Neural progenitor cell (in vitro differentiated cells): Measurements from ENCODE around the gene WSCD1. TPM values are rescaled to one million over a fixed set of nuclear protein-coding genes. Genes with fewer than 3 reads are reported as not detected.

Source experiments
- DNase-seq: peaks from one replicate; pipeline ENCODE4 v3.0.0-alpha.2; 2016; ENCODE audit warnings: low spot score
- H2AFZ ChIP-seq: fragments of 200-600 bp; sonication (generic); replicated peaks from 2 replicates; pipeline ENCODE4 v1.6.1; 2016; ENCODE audit warnings: antibody characterized with exemption
- H3F3A ChIP-seq: fragments of 200-600 bp; sonication (generic); 2 replicates; pipeline ENCODE4 v1.6.1; 2016; ENCODE audit warnings: antibody characterized with exemption, low read depth
- H3K27ac ChIP-seq: fragments of 200-600 bp; sonication (generic); 2 replicates; pipeline ENCODE4 v1.5.1; 2016; ENCODE audit warnings: mild to moderate bottlenecking
- H3K27me3 ChIP-seq: fragments of 200-600 bp; sonication (generic); 2 replicates; pipeline ENCODE4 v1.6.1; 2016; ENCODE audit warnings: mild to moderate bottlenecking, moderate library complexity
- H3K36me3 ChIP-seq: fragments of 200-600 bp; sonication (generic); 2 replicates; pipeline ENCODE4 v1.5.1; 2016
- H3K4me1 ChIP-seq: fragments of 200-600 bp; sonication (generic); 2 replicates; pipeline ENCODE4 v1.6.1; 2016; ENCODE audit warnings: mixed run types
- H3K4me2 ChIP-seq: fragments of 200-600 bp; sonication (generic); 2 replicates; pipeline ENCODE4 v1.6.1; 2016
- H3K4me3 ChIP-seq: fragments of 200-600 bp; sonication (generic); 2 replicates; pipeline ENCODE4 v1.5.1; 2016
- H3K79me2 ChIP-seq: fragments of 200-600 bp; sonication (generic); 2 replicates; pipeline ENCODE4 v1.6.1; 2016; ENCODE audit warnings: low read depth
- H3K9ac ChIP-seq: fragments of 200-600 bp; sonication (generic); 2 replicates; pipeline ENCODE4 v1.6.1; 2016
- H3K9me3 ChIP-seq: fragments of 200-600 bp; sonication (generic); 2 replicates; pipeline ENCODE4 v1.5.1; 2016; ENCODE audit warnings: low read depth
- H4K20me1 ChIP-seq: fragments of 200-600 bp; sonication (generic); 2 replicates; pipeline ENCODE4 v1.6.1; 2016; ENCODE audit warnings: low read depth
- H3K27ac Mint-ChIP-seq: 3 replicates; pipeline ENCODE4 v1.8.0; 2021; ENCODE audit warnings: mixed read lengths
- H3K27me3 Mint-ChIP-seq: 2 replicates; pipeline ENCODE4 v1.8.0; 2022; ENCODE audit warnings: low read depth, mild to moderate bottlenecking, inconsistent platforms, moderate library complexity, mixed read lengths; ENCODE audit not compliant: insufficient read depth
- H3K36me3 Mint-ChIP-seq: 3 replicates; pipeline ENCODE4 v1.8.0; 2021; ENCODE audit warnings: mixed read lengths
- H3K4me1 Mint-ChIP-seq: 3 replicates; pipeline ENCODE4 v1.8.0; 2021; ENCODE audit warnings: mixed read lengths
- H3K4me3 Mint-ChIP-seq: 3 replicates; pipeline ENCODE4 v1.8.0; 2021; ENCODE audit warnings: mild to moderate bottlenecking, moderate library complexity, mixed read lengths
- H3K9me3 Mint-ChIP-seq: 3 replicates; pipeline ENCODE4 v1.8.0; 2020; ENCODE audit warnings: mixed read lengths
- EZH2 ChIP-seq: fragments of 200-600 bp; sonication (generic); IDR thresholded peaks from 2 replicates; pipeline ENCODE4 v1.6.1; 2017; ENCODE audit warnings: antibody characterized with exemption, mild to moderate bottlenecking, moderate library complexity
- EZH2phosphoT487 ChIP-seq: fragments of 200-600 bp; sonication (generic); IDR thresholded peaks from 2 replicates; pipeline ENCODE4 v1.6.1; 2017; ENCODE audit warnings: antibody characterized with exemption
- total RNA-seq: library from RNA; depleted of rRNA; stranded (reverse); fragments of >200 nt; gene quantifications from 2 replicates; pipeline ENCODE4 v1.2.3, GENCODE V29; 2015; ENCODE audit warnings: low replicate concordance
- TF ChIP-seq, protein P1 (sequence below): fragments of 200-600 bp; sonication (generic); IDR thresholded peaks from 2 replicates; pipeline ENCODE4 v1.5.1; 2017; ENCODE audit warnings: antibody characterized with exemption, mild to moderate bottlenecking

WSCD1 gene
- total RNA-seq, 1 donor from 2014 or later: 20.2 TPM

DNA sequence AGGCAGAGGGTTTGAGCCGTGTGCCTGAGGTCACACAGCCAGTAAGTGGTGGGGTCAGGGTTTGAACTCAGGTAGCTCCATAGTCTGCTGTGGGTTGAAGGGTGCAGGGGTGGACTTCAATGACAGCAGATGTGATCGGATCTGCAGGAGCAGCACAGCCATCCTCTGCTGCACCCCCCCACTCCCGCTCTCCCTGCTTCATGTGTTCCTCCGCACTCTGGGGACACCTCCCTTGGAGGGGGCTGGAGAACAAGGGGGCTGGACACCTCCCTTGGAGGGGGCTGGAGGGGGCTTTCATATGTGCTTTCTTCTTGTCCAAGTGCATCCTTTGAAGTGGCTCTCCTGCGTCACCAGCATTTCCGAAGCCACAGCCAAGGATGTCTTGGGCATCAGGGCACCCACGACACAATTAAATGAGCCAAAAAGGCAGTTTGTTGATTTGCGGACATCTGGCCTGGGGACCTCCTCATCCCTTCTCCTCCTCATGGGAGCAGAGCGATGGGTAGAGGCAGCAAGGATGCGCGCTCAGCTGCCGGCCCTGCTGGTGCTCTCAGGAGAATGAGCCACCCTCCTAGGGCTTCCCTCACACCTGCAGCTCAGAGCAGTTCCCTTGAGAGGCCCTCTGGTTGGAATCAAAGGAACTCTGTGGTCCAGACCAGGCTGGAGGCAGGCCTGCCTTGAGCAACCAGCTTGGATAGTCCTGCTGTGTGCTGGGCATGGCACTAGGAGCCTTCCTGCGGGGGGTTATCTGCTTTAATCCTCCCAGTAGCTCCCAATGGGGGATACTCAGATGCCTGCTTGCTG is 26.2 kb downstream of the WSCD1 start:
- H3K9me3 ChIP-seq: no peaks in the 10 kb centered on the region
- no peaks in the 10 kb centered on the region for H3K79me2 ChIP-seq
- H3K4me1 Mint-ChIP-seq: peaks cover 21% of the 10 kb centered on the region
- H4K20me1 ChIP-seq: no peaks in the 10 kb centered on the region
- H3K4me3 ChIP-seq: no peak overlapping the region
- no peak overlapping the region for H3K4me3 Mint-ChIP-seq
- no peak overlapping the region for H3K27ac Mint-ChIP-seq
- no peak overlapping the region for H3K9ac ChIP-seq
- H3K27ac ChIP-seq: no peak overlapping the region
- H3K4me1 ChIP-seq: peaks cover 15% of the 10 kb centered on the region
- no peaks in the 10 kb centered on the region for H3K9me3 Mint-ChIP-seq
- H3K27me3 Mint-ChIP-seq: peaks cover 8% of the 10 kb centered on the region
- TF ChIP-seq, protein P1, sequence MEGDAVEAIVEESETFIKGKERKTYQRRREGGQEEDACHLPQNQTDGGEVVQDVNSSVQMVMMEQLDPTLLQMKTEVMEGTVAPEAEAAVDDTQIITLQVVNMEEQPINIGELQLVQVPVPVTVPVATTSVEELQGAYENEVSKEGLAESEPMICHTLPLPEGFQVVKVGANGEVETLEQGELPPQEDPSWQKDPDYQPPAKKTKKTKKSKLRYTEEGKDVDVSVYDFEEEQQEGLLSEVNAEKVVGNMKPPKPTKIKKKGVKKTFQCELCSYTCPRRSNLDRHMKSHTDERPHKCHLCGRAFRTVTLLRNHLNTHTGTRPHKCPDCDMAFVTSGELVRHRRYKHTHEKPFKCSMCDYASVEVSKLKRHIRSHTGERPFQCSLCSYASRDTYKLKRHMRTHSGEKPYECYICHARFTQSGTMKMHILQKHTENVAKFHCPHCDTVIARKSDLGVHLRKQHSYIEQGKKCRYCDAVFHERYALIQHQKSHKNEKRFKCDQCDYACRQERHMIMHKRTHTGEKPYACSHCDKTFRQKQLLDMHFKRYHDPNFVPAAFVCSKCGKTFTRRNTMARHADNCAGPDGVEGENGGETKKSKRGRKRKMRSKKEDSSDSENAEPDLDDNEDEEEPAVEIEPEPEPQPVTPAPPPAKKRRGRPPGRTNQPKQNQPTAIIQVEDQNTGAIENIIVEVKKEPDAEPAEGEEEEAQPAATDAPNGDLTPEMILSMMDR: no peak
- TF ChIP-seq EZH2: no peak
- no peak for TF ChIP-seq EZH2phosphoT487
- no peaks in the 10 kb centered on the region for H3K27me3 ChIP-seq
- H3K36me3 ChIP-seq: no peaks in the 10 kb centered on the region
- H3K4me2 ChIP-seq: no peak overlapping the region
- peaks cover 64% of the 10 kb centered on the region for H3K36me3 Mint-ChIP-seq
- H2AFZ ChIP-seq: no peak overlapping the region
- no peak for DNase-seq
- no peaks in the 10 kb centered on the region for H3F3A ChIP-seq

DNA sequence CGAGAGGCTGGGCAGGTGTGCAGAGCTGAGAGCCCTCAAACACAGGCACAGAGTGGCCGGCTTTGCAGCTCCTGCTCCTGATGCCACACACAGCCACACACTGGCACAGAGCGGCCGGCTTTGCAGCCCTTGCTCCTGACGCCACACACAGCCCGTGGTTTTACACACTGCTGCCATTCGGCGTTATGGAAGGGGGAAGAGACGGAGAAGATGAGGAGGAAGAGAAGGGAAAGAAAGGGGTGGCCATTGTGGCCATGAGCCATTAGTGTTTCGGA is 26.8 kb downstream of the WSCD1 start:
- Mint-ChIP-seq H3K27ac (no peak overlapping the region), H3K4me3 (no peak overlapping the region), H3K27me3 (peaks cover 8% of the 10 kb centered on the region), H3K36me3 (peaks cover 63% of the 10 kb centered on the region), H3K9me3 (no peaks in the 10 kb centered on the region), H3K4me1 (peaks cover 21% of the 10 kb centered on the region)
- H3K4me1 ChIP-seq: peaks cover 21% of the 10 kb centered on the region
- TF ChIP-seq, protein P1: no peak
- TF ChIP-seq EZH2 (no peak), EZH2phosphoT487 (no peak)
- no peak overlapping the region for H3K9ac ChIP-seq
- H3K27me3 ChIP-seq: no peaks in the 10 kb centered on the region
- H3F3A ChIP-seq: no peaks in the 10 kb centered on the region
- H3K27ac ChIP-seq: no peak overlapping the region
- H3K36me3 ChIP-seq: no peaks in the 10 kb centered on the region
- H3K4me3 ChIP-seq: no peak overlapping the region
- H4K20me1 ChIP-seq: no peaks in the 10 kb centered on the region
- H3K79me2 ChIP-seq: no peaks in the 10 kb centered on the region
- no peak for DNase-seq
- no peaks in the 10 kb centered on the region for H3K9me3 ChIP-seq
- H3K4me2 ChIP-seq: no peak overlapping the region
- H2AFZ ChIP-seq: no peak overlapping the region

DNA sequence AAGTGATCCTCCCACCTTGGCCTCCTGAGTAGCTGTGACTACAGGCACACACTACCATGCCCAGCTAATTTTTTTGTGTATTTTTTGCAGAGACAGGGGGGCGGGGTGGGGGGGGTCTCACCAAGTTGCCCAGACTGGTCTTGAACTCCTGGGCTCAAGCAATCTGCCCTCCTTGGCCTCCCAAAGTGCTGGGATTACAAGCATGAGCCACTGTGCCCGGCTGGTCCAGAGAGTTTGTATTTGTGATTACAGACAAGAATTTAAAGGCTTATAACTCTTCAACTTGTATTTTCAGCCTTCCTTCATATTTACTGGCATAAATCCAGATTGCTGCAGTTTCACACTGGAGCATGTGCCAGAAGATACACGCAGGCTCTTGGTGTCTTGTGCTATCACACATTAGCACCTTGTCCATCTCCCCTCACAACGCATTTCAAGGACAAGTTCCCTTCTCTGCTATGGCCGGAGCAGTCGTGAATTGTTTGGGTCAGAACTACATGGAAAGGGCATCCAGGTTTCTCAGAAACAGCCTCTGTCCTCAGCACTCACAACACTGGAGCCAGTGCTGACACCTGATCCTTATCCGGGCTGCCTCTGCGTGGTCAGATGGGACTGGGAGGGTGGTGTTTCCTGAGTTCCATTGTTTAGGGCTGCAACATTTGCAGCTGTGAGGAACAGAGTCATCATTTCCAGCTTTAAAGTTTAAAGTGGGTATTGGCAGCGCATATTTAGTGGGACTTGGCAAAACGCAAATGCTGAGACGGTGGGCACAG is 28.1 kb downstream of the WSCD1 start:
- H3K36me3 ChIP-seq: no peaks in the 10 kb centered on the region
- no peak overlapping the region for H3K27ac ChIP-seq
- H4K20me1 ChIP-seq: no peaks in the 10 kb centered on the region
- no peak overlapping the region for H3K4me3 ChIP-seq
- peak overlapping the region; percentile 56 for H3K4me2 ChIP-seq
- peaks cover 21% of the 10 kb centered on the region for H3K4me1 ChIP-seq
- no peaks in the 10 kb centered on the region for H3K9me3 ChIP-seq
- Mint-ChIP-seq H3K4me1 (peaks cover 21% of the 10 kb centered on the region), H3K9me3 (no peaks in the 10 kb centered on the region), H3K36me3 (peaks cover 60% of the 10 kb centered on the region), H3K27ac (no peak overlapping the region), H3K4me3 (no peak overlapping the region), H3K27me3 (peaks cover 8% of the 10 kb centered on the region)
- DNase-seq: peak; percentile 53
- H3F3A ChIP-seq: no peaks in the 10 kb centered on the region
- H2AFZ ChIP-seq: no peak overlapping the region
- TF ChIP-seq, protein P1: no peak
- TF ChIP-seq EZH2phosphoT487 (no peak), EZH2 (no peak)
- no peaks in the 10 kb centered on the region for H3K79me2 ChIP-seq
- H3K9ac ChIP-seq: no peak overlapping the region
- H3K27me3 ChIP-seq: no peaks in the 10 kb centered on the region
